Esophagus squamous epithelium (tissue), 4 donors: Measurements from ENCODE around the gene CD300LG.

Source experiments
- POLR2A ChIP-seq, 4 donors: fragments of 450-650 bp; IDR thresholded peaks; one replicate each; pipeline ENCODE4 v1.6.1; 2017; ENCODE audit warnings: antibody characterized with exemption in 4 of 4, mild to moderate bottlenecking in 4 of 4, moderate library complexity in 3 of 4
- TF ChIP-seq, protein P1 (sequence below), 6 experiments: fragments of 450-650 bp in 4 of 6; fragments of 200-600 bp in 2 of 6; sonication (generic) in 2 of 6; IDR thresholded peaks; one replicate each; pipeline ENCODE4 v1.5.1; 2016 to 2019; ENCODE audit warnings: antibody characterized with exemption in 6 of 6, mild to moderate bottlenecking in 4 of 6, moderate library complexity in 4 of 6

DNA sequence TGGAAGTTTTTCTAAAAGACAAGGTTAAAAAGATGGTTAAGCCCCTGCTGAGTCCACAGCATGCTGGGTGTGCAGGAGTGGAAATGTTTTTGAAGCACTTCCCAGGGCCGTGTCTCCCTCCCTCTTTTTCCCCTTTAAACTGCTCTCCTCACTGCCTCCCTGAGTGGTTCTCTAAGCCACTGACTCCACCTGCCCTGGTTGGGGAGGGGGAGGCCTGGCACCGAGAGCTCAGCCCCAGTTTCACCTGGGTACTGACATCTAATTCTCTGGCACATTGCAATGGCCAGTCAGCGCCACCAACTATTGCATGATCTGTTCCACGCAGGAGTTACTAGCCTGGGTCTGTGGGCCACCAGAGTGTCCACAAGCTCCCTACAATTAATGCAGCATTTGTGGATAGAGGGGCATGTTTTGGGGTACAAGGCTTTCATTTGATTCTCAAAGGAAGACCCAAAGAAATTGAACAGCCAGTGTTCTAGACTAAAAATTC lies 36.7 kb upstream of the CD300LG start:
- TF ChIP-seq, protein P1, sequence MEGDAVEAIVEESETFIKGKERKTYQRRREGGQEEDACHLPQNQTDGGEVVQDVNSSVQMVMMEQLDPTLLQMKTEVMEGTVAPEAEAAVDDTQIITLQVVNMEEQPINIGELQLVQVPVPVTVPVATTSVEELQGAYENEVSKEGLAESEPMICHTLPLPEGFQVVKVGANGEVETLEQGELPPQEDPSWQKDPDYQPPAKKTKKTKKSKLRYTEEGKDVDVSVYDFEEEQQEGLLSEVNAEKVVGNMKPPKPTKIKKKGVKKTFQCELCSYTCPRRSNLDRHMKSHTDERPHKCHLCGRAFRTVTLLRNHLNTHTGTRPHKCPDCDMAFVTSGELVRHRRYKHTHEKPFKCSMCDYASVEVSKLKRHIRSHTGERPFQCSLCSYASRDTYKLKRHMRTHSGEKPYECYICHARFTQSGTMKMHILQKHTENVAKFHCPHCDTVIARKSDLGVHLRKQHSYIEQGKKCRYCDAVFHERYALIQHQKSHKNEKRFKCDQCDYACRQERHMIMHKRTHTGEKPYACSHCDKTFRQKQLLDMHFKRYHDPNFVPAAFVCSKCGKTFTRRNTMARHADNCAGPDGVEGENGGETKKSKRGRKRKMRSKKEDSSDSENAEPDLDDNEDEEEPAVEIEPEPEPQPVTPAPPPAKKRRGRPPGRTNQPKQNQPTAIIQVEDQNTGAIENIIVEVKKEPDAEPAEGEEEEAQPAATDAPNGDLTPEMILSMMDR (IDR thresholded peaks at IDR 0.05), result no peak
- no peak for TF ChIP-seq POLR2A (IDR thresholded peaks at IDR 0.05)
